IMR-90 (cell line): ENCODE data around the gene ORC4. TPM values are rescaled to one million over a fixed set of nuclear protein-coding genes. Genes with fewer than 3 reads are reported as not detected.

Experiments
- ATAC-seq: fragments of 200-7000 bp; cut with Tn5 transposase; 2 replicates; pipeline ENCODE4 v1.9.1; 2020; ENCODE audit warnings: low read depth, mild to moderate bottlenecking, moderate library complexity
- BruUV-seq: library from RNA; stranded (reverse); fragments of 400-500 nt; replicated peaks from 2 replicates; lab custom pipeline; 2021; lab: Mats Ljungman, UMichigan
- CTCF ChIA-PET: fragments of 300-600 bp; formaldehyde crosslinking; extraction: SDS; loops from one replicate; lab custom pipeline; 2021; ENCODE audit warnings: antibody characterized with exemption; lab: Yijun Ruan, JAX
- POLR2A ChIA-PET: fragments of 300-600 bp; sonication (Branson Sonifier 250); formaldehyde crosslinking; loops from one replicate; lab custom pipeline; 2022; ENCODE audit warnings: antibody characterized with exemption; ENCODE audit not compliant: unreplicated experiment; lab: Charles Lee
- DNase-seq: peaks from one replicate; pipeline ENCODE4 v3.0.0; 2013
- H2AFZ ChIP-seq: replicated peaks from 2 replicates; pipeline ENCODE3; 2013; ENCODE audit warnings: low read length, mild to moderate bottlenecking; ENCODE audit not compliant: poor library complexity
- H2AK5ac ChIP-seq: 2 replicates; pipeline ENCODE4 v1.6.1; 2013; ENCODE audit warnings: low read depth, low read length, inconsistent platforms
- H2AK9ac ChIP-seq: replicated peaks from 2 replicates; pipeline ENCODE3; 2013; ENCODE audit warnings: mild to moderate bottlenecking, low read depth, low read length, moderate library complexity; ENCODE audit not compliant: poor library complexity
- H2BK120ac ChIP-seq: 2 replicates; pipeline ENCODE4 v1.6.1; 2013; ENCODE audit warnings: low read depth, low read length, inconsistent platforms
- H2BK15ac ChIP-seq: 3 replicates; pipeline ENCODE4 v1.6.1; 2013; ENCODE audit warnings: low read depth, low read length, inconsistent platforms
- H2BK20ac ChIP-seq: 2 replicates; pipeline ENCODE4 v1.6.1; 2013; ENCODE audit warnings: low read depth, mild to moderate bottlenecking, inconsistent platforms, low read length, moderate library complexity
- H2BK5ac ChIP-seq: 2 replicates; pipeline ENCODE4 v1.6.1; 2013; ENCODE audit warnings: mild to moderate bottlenecking, low read depth, low read length, inconsistent platforms; ENCODE audit not compliant: poor library complexity, severe bottlenecking
- H3K14ac ChIP-seq: replicated peaks from 2 replicates; pipeline ENCODE4 v1.6.1; 2013; ENCODE audit warnings: low read depth, low read length, inconsistent platforms
- H3K18ac ChIP-seq: 2 replicates; pipeline ENCODE4 v1.6.1; 2013; ENCODE audit warnings: low read depth, low read length, control low read depth
- H3K23ac ChIP-seq: 2 replicates; pipeline ENCODE4 v1.6.1; 2013; ENCODE audit warnings: low read depth, low read length, inconsistent platforms
- H3K27ac ChIP-seq: 2 replicates; pipeline ENCODE4 v1.5.1; 2013; ENCODE audit warnings: mild to moderate bottlenecking, control low read depth, low read length; ENCODE audit not compliant: insufficient read depth
- H3K27me3 ChIP-seq: 2 replicates; pipeline ENCODE4 v1.6.1; 2013; ENCODE audit warnings: low read length; ENCODE audit not compliant: control insufficient read depth, insufficient read depth
- H3K36me3 ChIP-seq: 2 replicates; pipeline ENCODE4 v1.6.1; 2013; ENCODE audit warnings: low read length, mixed read lengths; ENCODE audit not compliant: control insufficient read depth, insufficient read depth
- H3K4ac ChIP-seq: 2 replicates; pipeline ENCODE4 v1.6.1; 2013; ENCODE audit warnings: low read depth, low read length, inconsistent platforms
- H3K4me1 ChIP-seq: 2 replicates; pipeline ENCODE4 v1.6.1; 2013; ENCODE audit warnings: low read length, mixed read lengths; ENCODE audit not compliant: control insufficient read depth, insufficient read depth
- H3K4me2 ChIP-seq: 2 replicates; pipeline ENCODE4 v1.6.1; 2013; ENCODE audit warnings: low read depth, mild to moderate bottlenecking, control low read depth, low read length, moderate library complexity
- H3K4me3 ChIP-seq: 2 replicates; pipeline ENCODE4 v1.5.1; 2013; ENCODE audit warnings: low read depth, mild to moderate bottlenecking, control low read depth, low read length, moderate library complexity; ENCODE audit not compliant: insufficient read depth
- H3K56ac ChIP-seq: 2 replicates; pipeline ENCODE4 v1.6.1; 2013; ENCODE audit warnings: low read length, inconsistent platforms; ENCODE audit not compliant: insufficient read depth; ENCODE audit errors: extremely low read depth
- H3K79me1 ChIP-seq, 2 experiments: 2 replicates each; pipeline ENCODE4 v1.6.1; 2013; ENCODE audit warnings: low read length in 2 of 2, inconsistent platforms in 1 of 2, low read depth in 1 of 2
- H3K9ac ChIP-seq: 2 replicates; pipeline ENCODE4 v1.6.1; 2013; ENCODE audit warnings: low read depth, low read length, control low read depth
- H3K9me1 ChIP-seq: 2 replicates; pipeline ENCODE4 v1.6.1; 2013; ENCODE audit warnings: low read length, inconsistent platforms; ENCODE audit not compliant: insufficient read depth
- H3K9me3 ChIP-seq: 2 replicates; pipeline ENCODE4 v1.6.1; 2013; ENCODE audit warnings: low read length; ENCODE audit not compliant: control insufficient read depth, insufficient read depth
- H4K20me1 ChIP-seq: 2 replicates; pipeline ENCODE4 v1.6.1; 2013; ENCODE audit warnings: low read length, inconsistent platforms; ENCODE audit not compliant: insufficient read depth
- H4K5ac ChIP-seq: 2 replicates; pipeline ENCODE4 v1.6.1; 2013; ENCODE audit warnings: mild to moderate bottlenecking, low read depth, low read length, control low read depth
- H4K8ac ChIP-seq, 2 experiments: 2 replicates each; pipeline ENCODE4 v1.6.1; 2013; ENCODE audit warnings: low read depth in 2 of 2, low read length in 2 of 2, control low read depth in 1 of 2, inconsistent platforms in 1 of 2
- H4K91ac ChIP-seq: 2 replicates; pipeline ENCODE4 v1.6.1; 2013; ENCODE audit warnings: low read depth, low read length, inconsistent platforms; ENCODE audit not compliant: insufficient read depth
- BHLHE40 ChIP-seq: fragments of 150-350 bp; IDR thresholded peaks from 2 replicates; pipeline ENCODE4 v1.6.1; 2016; ENCODE audit warnings: mild to moderate bottlenecking, low read depth, low read length
- CEBPB ChIP-seq: IDR thresholded peaks from 2 replicates; pipeline ENCODE4 v1.6.1; 2012; ENCODE audit warnings: low read depth, low read length, improper control_type of control experiment
- ELK1 ChIP-seq: fragments of 150-350 bp; IDR thresholded peaks from 2 replicates; pipeline ENCODE4 v1.6.1; 2016; ENCODE audit warnings: low read depth, mild to moderate bottlenecking, low read length, moderate library complexity, borderline replicate concordance
- MAFK ChIP-seq: IDR thresholded peaks from 2 replicates; pipeline ENCODE4 v1.6.1; 2012; ENCODE audit warnings: low read depth, low read length, improper control_type of control experiment
- MXI1 ChIP-seq: IDR thresholded peaks from 2 replicates; pipeline ENCODE4 v1.6.1; 2012; ENCODE audit warnings: low read depth, mild to moderate bottlenecking, low read length, moderate library complexity, borderline replicate concordance
- NFE2L2 ChIP-seq: fragments of 150-350 bp; IDR thresholded peaks from 2 replicates; pipeline ENCODE4 v1.6.1; 2016; ENCODE audit warnings: low read depth, mild to moderate bottlenecking, low read length
- POLR2A ChIP-seq: IDR thresholded peaks from 2 replicates; pipeline ENCODE4 v1.6.1; 2012; ENCODE audit warnings: mild to moderate bottlenecking, low read depth, low read length
- RAD21 ChIP-seq: IDR thresholded peaks from 2 replicates; pipeline ENCODE4 v1.6.1; 2012; ENCODE audit warnings: low read length, improper control_type of control experiment
- RCOR1 ChIP-seq: IDR thresholded peaks from 2 replicates; pipeline ENCODE4 v1.6.1; 2012; ENCODE audit warnings: mild to moderate bottlenecking, low read length, improper control_type of control experiment; ENCODE audit not compliant: insufficient replicate concordance
- RFX5 ChIP-seq: IDR thresholded peaks from 2 replicates; pipeline ENCODE4 v1.8.0; 2012; ENCODE audit warnings: low read depth, mild to moderate bottlenecking, low read length, moderate library complexity
- SMC3 ChIP-seq: fragments of 150-350 bp; IDR thresholded peaks from 2 replicates; pipeline ENCODE4 v1.6.1; 2016; ENCODE audit warnings: low read depth, mild to moderate bottlenecking, antibody characterized with exemption, low read length, moderate library complexity
- USF2 ChIP-seq: fragments of 150-350 bp; IDR thresholded peaks from 2 replicates; pipeline ENCODE4 v1.6.1; 2017; ENCODE audit warnings: mild to moderate bottlenecking, antibody characterized with exemption, low read length, low read depth
- WGBS, 2 experiments: methylation state at CpG; one replicate each; pipeline versions ENCODE4 v1.1.5 to v1.1.7; 2013; ENCODE audit warnings: missing lambda C conversion rate in 2 of 2; ENCODE audit not compliant: insufficient read length in 1 of 2; ENCODE audit errors: extremely low coverage in 2 of 2; 5-methylcytosine and 5-hydroxymethylcytosine counted together
- dilution Hi-C: fragments of 300-500 bp; cut with HindIII; formaldehyde crosslinking; loops from one replicate; pipeline ENCODE4 v1.14.3; 2018; ENCODE audit warnings: low sequenced_read_pairs; ENCODE audit not compliant: unreplicated experiment
- in situ Hi-C: fragments of 300-500 bp; cut with MboI; formaldehyde crosslinking; loops from 3 replicates; pipeline ENCODE4 v1.14.3; 2019; ENCODE audit warnings: low sequenced_read_pairs, inconsistent platforms, mixed read lengths
- intact Hi-C: fragments of 100-400 bp; cut with micrococcal nuclease; formaldehyde crosslinking; loops from 2 replicates; pipeline ENCODE4 v1.10.0; 2022
- polyA plus RNA-seq, 3 experiments: library from polyadenylated mRNA; depleted of rRNA; stranded (reverse); fragments of >200 nt; gene quantifications; 2 replicates each; pipeline ENCODE4 v1.2.3, GENCODE V29; 2012; ENCODE audit warnings: low replicate concordance in 1 of 3
- total RNA-seq: library from RNA; depleted of rRNA; stranded (reverse); fragments of >200 nt; gene quantifications from 2 replicates; pipeline ENCODE4 v1.2.3, GENCODE V29; 2012

ORC4 gene
- total and polyA plus RNA-seq, 2 of the 4 experiments (the other 2 are of a cell fraction): 20.6 to 23.5 TPM

- Histone ChIP-seq H2BK120ac (no peak overlapping the region), H3K36me3 (no peaks in the 10 kb centered on the region), H3K4ac (no peak overlapping the region), H2BK15ac (no peak overlapping the region), H4K8ac (no peak overlapping the region), H2AFZ (no peak overlapping the region), H3K23ac (no peak overlapping the region), H3K9ac (no peak overlapping the region), H2AK9ac (no peak overlapping the region), H3K18ac (no peak overlapping the region), H3K27me3 (no peaks in the 10 kb centered on the region), H3K9me1 (no peaks in the 10 kb centered on the region), H3K14ac (no peak overlapping the region), H4K20me1 (no peaks in the 10 kb centered on the region), H3K4me3 (no peak overlapping the region), H3K56ac (no peak overlapping the region), H3K4me1 (no peaks in the 10 kb centered on the region), H2BK5ac (no peak overlapping the region), H2AK5ac (no peak overlapping the region), H3K4me2 (no peak overlapping the region), H3K79me1 (peaks cover 1 to 2% of the 10 kb centered on the region in 2 experiments; a peak in 2 of 4 replicates), H4K5ac (no peak overlapping the region), H3K27ac (no peak overlapping the region), H3K9me3 (no peaks in the 10 kb centered on the region), H4K91ac (no peak overlapping the region), H2BK20ac (no peak overlapping the region)
- ChIA-PET CTCF (interaction anchor here (0.6 kb wide), 1 partner anchor 1484 kb away, joined by 3 read pairs; no protein-coding TSS in a partner anchor), POLR2A (no interaction called here)
- intact Hi-C loops (no loop called here), dilution Hi-C loops (no loop called here), in situ Hi-C loops (loop anchor here (25.0 kb wide), 1 partner anchor 1594 kb away; no protein-coding TSS in a partner anchor)
- no TSS peak for BruUV-seq
- no peak for TF ChIP-seq MAFK
- no peak for TF ChIP-seq CEBPB
- TF ChIP-seq POLR2A: no peak
- TF ChIP-seq NFE2L2: no peak
- TF ChIP-seq RAD21: no peak
- TF ChIP-seq RCOR1: no peak
- no peak for TF ChIP-seq MXI1
- TF ChIP-seq ELK1: no peak
- no peak for TF ChIP-seq BHLHE40
- TF ChIP-seq USF2: no peak
- TF ChIP-seq RFX5: no peak
- no peak for TF ChIP-seq SMC3
- ATAC-seq (no peak), DNase-seq (no peak)
- WGBS, 2 experiments: no CpG with 5 or more reads among the region's 2 CpGs
Measured at GRCh38 chr2:147968571-147968970, 52.0 kb downstream of the ORC4 start.
